Measurements from ENCODE around the gene AKT3.

AKT3 gene

DNA sequence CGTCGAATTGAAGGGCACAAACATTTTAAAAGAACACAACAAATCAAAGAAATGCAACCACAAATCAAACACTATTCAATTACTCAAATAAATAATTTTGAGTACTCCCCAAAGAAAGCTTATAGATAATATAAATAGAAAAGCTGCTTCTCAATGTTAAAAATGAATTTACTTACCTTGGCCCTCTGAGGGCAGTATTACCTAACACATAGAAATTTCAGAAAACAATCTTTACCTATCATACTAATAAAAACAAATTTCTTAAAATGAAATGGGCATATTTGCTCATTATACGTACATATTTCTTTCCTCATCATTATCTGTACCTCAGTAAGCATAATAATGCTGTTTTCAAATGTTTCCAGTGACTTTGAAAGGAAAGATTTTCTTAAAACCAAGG lies 141.8 kb downstream of the AKT3 start:
- TF ChIP-seq, protein P1, sequence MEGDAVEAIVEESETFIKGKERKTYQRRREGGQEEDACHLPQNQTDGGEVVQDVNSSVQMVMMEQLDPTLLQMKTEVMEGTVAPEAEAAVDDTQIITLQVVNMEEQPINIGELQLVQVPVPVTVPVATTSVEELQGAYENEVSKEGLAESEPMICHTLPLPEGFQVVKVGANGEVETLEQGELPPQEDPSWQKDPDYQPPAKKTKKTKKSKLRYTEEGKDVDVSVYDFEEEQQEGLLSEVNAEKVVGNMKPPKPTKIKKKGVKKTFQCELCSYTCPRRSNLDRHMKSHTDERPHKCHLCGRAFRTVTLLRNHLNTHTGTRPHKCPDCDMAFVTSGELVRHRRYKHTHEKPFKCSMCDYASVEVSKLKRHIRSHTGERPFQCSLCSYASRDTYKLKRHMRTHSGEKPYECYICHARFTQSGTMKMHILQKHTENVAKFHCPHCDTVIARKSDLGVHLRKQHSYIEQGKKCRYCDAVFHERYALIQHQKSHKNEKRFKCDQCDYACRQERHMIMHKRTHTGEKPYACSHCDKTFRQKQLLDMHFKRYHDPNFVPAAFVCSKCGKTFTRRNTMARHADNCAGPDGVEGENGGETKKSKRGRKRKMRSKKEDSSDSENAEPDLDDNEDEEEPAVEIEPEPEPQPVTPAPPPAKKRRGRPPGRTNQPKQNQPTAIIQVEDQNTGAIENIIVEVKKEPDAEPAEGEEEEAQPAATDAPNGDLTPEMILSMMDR (IDR thresholded peaks at IDR 0.05; ENCODE audit: control insufficient read depth, insufficient read depth, low read depth, low read length, missing control alignments) = no peak
- H3K4me3 ChIP-seq (ENCODE audit: control insufficient read depth, low read depth, low read length) = no peak overlapping the region
- DNase-seq (ENCODE audit: low read depth) = no peak

DNA sequence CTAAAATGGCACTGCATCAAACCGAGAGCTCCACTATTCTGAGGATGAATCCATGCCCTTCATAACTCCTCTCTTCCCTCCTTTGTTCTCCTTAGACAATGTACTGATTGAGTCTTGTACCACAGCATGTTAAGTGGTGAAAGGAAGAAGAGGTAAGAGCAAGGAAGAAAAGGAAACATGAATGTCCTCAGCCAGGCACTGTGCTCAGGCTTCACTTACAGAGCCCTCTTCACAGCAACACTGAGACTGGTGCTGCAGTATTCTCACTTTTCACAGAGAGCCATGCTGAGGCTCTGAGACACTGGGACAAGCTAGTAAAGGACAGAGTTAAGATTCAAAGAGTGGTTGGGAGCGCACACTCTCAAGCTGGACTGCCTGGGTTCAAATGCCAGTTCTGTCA lies 143.5 kb downstream of the AKT3 start:
- TF ChIP-seq, protein P1 (IDR thresholded peaks at IDR 0.05; ENCODE audit: control insufficient read depth, insufficient read depth, low read depth, low read length, missing control alignments) = no peak
- no peak for DNase-seq (ENCODE audit: low read depth)
- no peak overlapping the region for H3K4me3 ChIP-seq (ENCODE audit: control insufficient read depth, low read depth, low read length)

DNA sequence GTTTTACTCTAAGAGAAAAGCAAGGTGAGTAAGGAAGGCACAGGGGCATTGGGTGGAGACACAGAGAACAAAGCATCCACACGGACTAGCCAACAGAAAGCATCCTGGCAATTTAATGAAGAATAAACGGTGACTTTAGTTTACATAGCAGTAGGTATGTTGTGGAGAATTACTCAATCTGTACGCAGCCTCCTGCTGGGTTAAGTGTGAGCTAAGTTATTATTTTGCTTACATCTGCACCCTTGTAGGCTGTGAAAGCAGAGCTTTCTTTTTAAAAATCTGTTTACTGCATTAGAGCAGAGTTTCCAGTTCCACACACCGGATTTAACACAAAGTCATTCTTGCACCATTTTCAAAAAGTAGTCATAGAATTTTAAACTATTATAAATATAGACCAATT lies 144.5 kb downstream of the AKT3 start:
- TF ChIP-seq, protein P1 (IDR thresholded peaks at IDR 0.05; ENCODE audit: control insufficient read depth, insufficient read depth, low read depth, low read length, missing control alignments) = no peak
- no peak for DNase-seq (ENCODE audit: low read depth)
- H3K4me3 ChIP-seq (ENCODE audit: control insufficient read depth, low read depth, low read length) = no peak overlapping the region

DNA sequence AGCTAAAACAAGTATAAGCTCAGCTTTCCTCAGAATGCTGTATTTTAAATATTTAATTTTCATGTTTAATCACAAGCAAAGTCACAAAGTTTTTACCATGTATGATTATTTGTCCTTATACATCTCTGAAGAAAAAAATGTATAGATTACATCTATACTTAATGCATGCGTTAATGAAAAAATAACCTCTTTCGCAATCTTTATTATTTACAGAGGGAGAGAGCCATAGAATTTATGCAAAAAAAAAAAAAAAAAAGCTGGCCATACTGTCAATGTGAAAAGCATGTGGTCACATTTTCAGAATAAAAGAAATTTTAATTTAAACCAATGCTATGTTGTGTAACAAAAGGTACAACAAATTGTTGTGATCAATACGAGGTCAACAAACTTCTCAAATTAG lies 148.2 kb downstream of the AKT3 start:
- TF ChIP-seq, protein P1 (IDR thresholded peaks at IDR 0.05; ENCODE audit: control insufficient read depth, insufficient read depth, low read depth, low read length, missing control alignments) = no peak
- no peak overlapping the region for H3K4me3 ChIP-seq (ENCODE audit: control insufficient read depth, low read depth, low read length)
- no peak for DNase-seq (ENCODE audit: low read depth)

DNA sequence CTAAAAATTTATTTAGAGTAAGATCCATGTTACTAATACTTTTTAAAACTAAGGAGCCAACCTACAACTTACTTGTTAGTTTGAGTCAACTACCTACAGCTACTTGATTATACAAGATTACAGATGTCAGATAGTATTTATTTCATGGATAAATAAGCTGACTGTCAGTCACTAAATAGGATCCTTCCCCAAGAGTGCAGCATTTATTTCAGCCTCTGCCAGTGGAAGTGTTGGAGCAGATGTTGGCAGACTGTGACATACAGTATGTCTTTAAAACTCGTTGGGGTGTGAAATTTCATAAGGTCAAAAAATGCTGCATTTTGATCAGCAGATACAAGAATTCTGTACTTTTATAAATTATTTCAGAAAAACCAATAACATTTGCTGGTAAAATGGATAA lies 156.2 kb downstream of the AKT3 start:
- no peak for DNase-seq (ENCODE audit: low read depth)
- H3K4me3 ChIP-seq (ENCODE audit: control insufficient read depth, low read depth, low read length) = no peak overlapping the region
- TF ChIP-seq, protein P1 (IDR thresholded peaks at IDR 0.05; ENCODE audit: control insufficient read depth, insufficient read depth, low read depth, low read length, missing control alignments) = no peak

DNA sequence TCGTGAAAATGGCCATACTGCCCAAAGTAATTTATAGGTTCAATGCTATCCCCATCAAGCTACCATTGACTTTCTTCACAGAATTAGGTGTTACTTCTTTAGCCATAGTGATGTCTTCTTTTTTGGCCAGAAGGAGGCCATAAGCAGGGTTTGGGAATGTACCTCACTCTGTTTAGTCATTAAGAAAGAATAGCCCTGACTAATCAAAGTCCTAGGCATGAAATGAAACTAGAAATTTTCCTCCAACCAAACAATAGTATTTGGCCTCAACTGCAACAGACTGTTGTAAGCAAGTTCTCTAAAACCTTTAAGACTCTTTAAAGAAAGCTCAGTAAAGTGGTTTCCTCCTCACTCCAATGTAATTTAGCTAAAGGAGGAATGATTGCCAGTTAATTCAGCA lies 163.9 kb downstream of the AKT3 start:
- no peak for DNase-seq (ENCODE audit: low read depth)
- TF ChIP-seq, protein P1 (IDR thresholded peaks at IDR 0.05; ENCODE audit: control insufficient read depth, insufficient read depth, low read depth, low read length, missing control alignments) = no peak
- H3K4me3 ChIP-seq (ENCODE audit: control insufficient read depth, low read depth, low read length) = no peak overlapping the region

DNA sequence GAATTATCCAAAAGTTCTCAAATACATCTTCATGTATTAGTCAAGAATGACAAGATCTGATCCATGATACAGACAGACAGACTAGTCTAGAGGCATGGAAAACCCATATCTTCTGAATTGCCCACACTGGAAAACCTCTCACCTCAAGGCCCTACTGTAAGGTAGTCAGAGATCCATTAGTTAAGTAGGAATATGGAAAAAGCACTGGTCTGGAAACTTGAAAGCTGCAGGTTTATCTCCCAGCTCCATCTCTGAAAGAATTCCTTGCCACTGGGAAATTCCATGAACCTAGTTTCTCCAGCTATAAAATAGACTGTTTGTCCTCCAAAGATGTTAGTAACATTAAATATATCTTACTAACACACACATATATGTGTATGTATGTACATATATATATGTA lies 169.2 kb downstream of the AKT3 start:
- DNase-seq (ENCODE audit: low read depth) = no peak
- no peak overlapping the region for H3K4me3 ChIP-seq (ENCODE audit: control insufficient read depth, low read depth, low read length)
- TF ChIP-seq, protein P1 (IDR thresholded peaks at IDR 0.05; ENCODE audit: control insufficient read depth, insufficient read depth, low read depth, low read length, missing control alignments) = no peak

Data from AG09309 (cell line).